Endothelial cell of umbilical vein (primary cell): Measurements from ENCODE around the gene IFT22. TPM values are rescaled to one million over a fixed set of nuclear protein-coding genes. Genes with fewer than 3 reads are reported as not detected.

ENCODE experiments used
- BruUV-seq: library from RNA; stranded (reverse); fragments of 400-500 nt; replicated peaks from 2 replicates; lab custom pipeline; 2021; lab: Mats Ljungman, UMichigan
- CTCF ChIA-PET: fragments of 300-600, 350-600 bp; sonication (Branson Sonifier 250); formaldehyde crosslinking; loops from one replicate; lab custom pipeline; 2021; ENCODE audit warnings: antibody characterized with exemption, inconsistent platforms; lab: Charles Lee
- POLR2A ChIA-PET: fragments of 300-600, 350-600 bp; sonication (Branson Sonifier 250); formaldehyde crosslinking; loops from one replicate; lab custom pipeline; 2021; ENCODE audit warnings: antibody characterized with exemption, inconsistent platforms; lab: Charles Lee
- DNase-seq: peaks from one replicate; pipeline ENCODE4 v3.0.0-alpha.2; 2011; ENCODE audit warnings: low read depth, low spot score
- FAIRE-seq: peaks from 2 replicates; lab custom pipeline; 2011; peaks lifted over from hg19 to GRCh38; lab: Jason Lieb, UNC
- H2AFZ ChIP-seq: 2 replicates; pipeline ENCODE4 v1.6.0; 2012; ENCODE audit warnings: low read depth, low read length, control low read depth, inconsistent platforms
- H3K27ac ChIP-seq: 2 replicates; pipeline ENCODE4 v1.5.1; 2011; ENCODE audit warnings: low read depth, mild to moderate bottlenecking, control low read depth, low read length, moderate library complexity; ENCODE audit not compliant: insufficient read depth
- H3K27me3 ChIP-seq, 2 experiments: 2 replicates each; pipeline versions ENCODE4 v1.6.0 to v1.6.1; 2011; ENCODE audit warnings: low read length in 2 of 2, mixed read lengths in 1 of 2; ENCODE audit not compliant: control insufficient read depth in 2 of 2, insufficient read depth in 2 of 2
- H3K36me3 ChIP-seq, 2 experiments: 2 replicates in 1 of 2; 3 replicates in 1 of 2; pipeline ENCODE4 v1.5.1; 2011; ENCODE audit warnings: low read length in 2 of 2, mild to moderate bottlenecking in 1 of 2, moderate library complexity in 1 of 2; ENCODE audit not compliant: control insufficient read depth in 2 of 2, insufficient read depth in 2 of 2; ENCODE audit errors: extremely low read depth in 1 of 2
- H3K4me1 ChIP-seq: 3 replicates; pipeline ENCODE4 v1.5.1; 2011; ENCODE audit warnings: mild to moderate bottlenecking, low read length; ENCODE audit not compliant: control insufficient read depth, insufficient read depth; ENCODE audit errors: extremely low read depth
- H3K4me2 ChIP-seq: 2 replicates; pipeline ENCODE4 v1.6.1; 2011; ENCODE audit warnings: low read length, control low read depth, mixed read lengths; ENCODE audit not compliant: insufficient read depth
- H3K4me3 ChIP-seq, 3 experiments: fragments of 200-600 bp in 1 of 3; sonication (generic), shearing (Covaris generic) in 1 of 3; replicated peaks in 1 of 3; 2 replicates each; pipeline ENCODE4 v1.5.1; 2011 to 2016; ENCODE audit warnings: control low read depth in 3 of 3, low read length in 3 of 3, mild to moderate bottlenecking in 2 of 3, inconsistent platforms in 1 of 3, low read depth in 1 of 3, moderate library complexity in 1 of 3; ENCODE audit not compliant: insufficient read depth in 1 of 3
- H3K79me2 ChIP-seq: 2 replicates; pipeline ENCODE4 v1.6.0; 2012; ENCODE audit warnings: low read length, inconsistent platforms; ENCODE audit not compliant: control insufficient read depth, insufficient read depth
- H3K9ac ChIP-seq: replicated peaks from 2 replicates; pipeline ENCODE3; 2011; ENCODE audit warnings: low read length, control low read depth; ENCODE audit not compliant: insufficient read depth; ENCODE audit errors: extremely low read depth
- H3K9me1 ChIP-seq: replicated peaks from 3 replicates; pipeline ENCODE4 v1.6.0; 2011; ENCODE audit warnings: mild to moderate bottlenecking, low read length; ENCODE audit not compliant: control insufficient read depth, insufficient read depth; ENCODE audit errors: extremely low read depth
- H3K9me3 ChIP-seq: replicated peaks from 2 replicates; pipeline ENCODE4 v1.5.1; 2012; ENCODE audit warnings: low read length, inconsistent platforms; ENCODE audit not compliant: control insufficient read depth, insufficient read depth
- H4K20me1 ChIP-seq: replicated peaks from 2 replicates; pipeline ENCODE3; 2011; ENCODE audit warnings: mild to moderate bottlenecking, low read length; ENCODE audit not compliant: control insufficient read depth, insufficient read depth; ENCODE audit errors: extremely low read depth
- EZH2 ChIP-seq: IDR thresholded peaks from 2 replicates; pipeline ENCODE4 v1.6.1; 2012; ENCODE audit warnings: borderline replicate concordance, low read depth, mild to moderate bottlenecking, moderate library complexity, low read length, inconsistent platforms; ENCODE audit not compliant: severe bottlenecking
- JUN ChIP-seq: IDR thresholded peaks from 2 replicates; pipeline ENCODE4 v1.6.1; 2011; ENCODE audit warnings: borderline replicate concordance, low read depth; ENCODE audit not compliant: insufficient read length, insufficient read depth
- MYC ChIP-seq: IDR thresholded peaks from one replicate; pipeline ENCODE4 v1.6.1; 2011; ENCODE audit warnings: mild to moderate bottlenecking, low read depth, low read length
- POLR2AphosphoS5 ChIP-seq: IDR thresholded peaks from 2 replicates; pipeline ENCODE4 v1.6.1; 2012; ENCODE audit warnings: low read depth, mild to moderate bottlenecking, control low read depth, low read length, moderate library complexity; ENCODE audit not compliant: insufficient read depth
- dilution Hi-C: fragments of 300-500 bp; cut with MboI; formaldehyde crosslinking; loops from one replicate; pipeline ENCODE4 v1.15.0; 2019; ENCODE audit warnings: low sequenced_read_pairs; ENCODE audit not compliant: extremely low pct_ligation_motif_present
- intact Hi-C: fragments of 100-400 bp; cut with micrococcal nuclease; formaldehyde crosslinking; loops from one replicate; pipeline ENCODE4 v1.10.0; 2022
- polyA plus RNA-seq, 4 experiments: library from polyadenylated mRNA; depleted of rRNA in 3 of 4; stranded (reverse) in 3 of 4; unstranded in 1 of 4; fragments of >200 nt; gene quantifications; 2 replicates each; pipeline versions ENCODE4 v1.2.1 to v1.2.3, GENCODE V29; 2011 to 2012; ENCODE audit warnings: missing spikeins in 1 of 4
- total RNA-seq: library from RNA; stranded (reverse); gene quantifications from 2 replicates; pipeline ENCODE4 v1.2.3, GENCODE V29; 2021
- TF ChIP-seq, protein P1 (sequence below): IDR thresholded peaks from 2 replicates; pipeline ENCODE4 v1.6.1; 2011; ENCODE audit not compliant: insufficient read depth, insufficient read length

Gene IFT22
- total and polyA plus RNA-seq, 2 donors (not counting 3 experiments of a cell fraction or from before 2014, with no cell fraction given) = 26.3 to 28.7 TPM

DNA sequence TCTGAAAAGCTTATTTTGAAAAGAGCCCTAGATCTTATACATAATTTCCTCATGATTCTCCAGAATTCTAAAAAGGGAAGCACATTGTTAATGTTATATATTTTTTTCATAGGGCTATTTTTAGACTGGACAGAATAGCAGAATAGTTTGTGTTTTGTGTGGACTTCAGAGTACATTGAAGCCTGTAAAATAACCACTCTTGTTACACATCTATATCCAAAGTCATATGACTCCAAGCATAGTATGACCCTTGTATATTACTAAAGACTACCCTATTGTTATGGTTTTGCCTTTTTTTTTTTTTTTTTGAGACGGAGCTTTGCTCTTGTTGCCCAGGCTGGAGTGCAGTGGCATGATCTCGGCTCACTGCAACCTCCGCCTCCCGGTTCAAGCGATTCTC is 50.6 kb downstream of the IFT22 start:
- Histone ChIP-seq H3K4me2 (no peak overlapping the region), H3K79me2 (no peaks in the 10 kb centered on the region), H2AFZ (no peak overlapping the region), H3K9me1 (no peaks in the 10 kb centered on the region), H3K27ac (no peak overlapping the region), H3K27me3 (no peaks in the 10 kb centered on the region), H3K36me3 (no peaks in the 10 kb centered on the region), H3K4me3 (no peak overlapping the region), H3K9me3 (no peaks in the 10 kb centered on the region), H3K4me1 (no peaks in the 10 kb centered on the region), H3K9ac (no peak overlapping the region), H4K20me1 (no peaks in the 10 kb centered on the region)
- intact Hi-C loops (no loop called here), dilution Hi-C loops (no loop called here)
- TF ChIP-seq EZH2 (no peak), MYC (no peak), JUN (no peak), POLR2AphosphoS5 (no peak)
- TF ChIP-seq, protein P1, sequence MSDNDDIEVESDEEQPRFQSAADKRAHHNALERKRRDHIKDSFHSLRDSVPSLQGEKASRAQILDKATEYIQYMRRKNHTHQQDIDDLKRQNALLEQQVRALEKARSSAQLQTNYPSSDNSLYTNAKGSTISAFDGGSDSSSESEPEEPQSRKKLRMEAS = no peak
- ChIA-PET POLR2A (interaction anchor here (0.6 kb wide), 1 partner anchor 18 kb away, joined by 3 read pairs; no protein-coding TSS in a partner anchor), CTCF (interaction anchor here (0.6 kb wide), 1 partner anchor 20 kb away, joined by 5 read pairs; no protein-coding TSS in a partner anchor)
- FAIRE-seq (no peak), DNase-seq (no peak)
- no TSS peak for BruUV-seq

DNA sequence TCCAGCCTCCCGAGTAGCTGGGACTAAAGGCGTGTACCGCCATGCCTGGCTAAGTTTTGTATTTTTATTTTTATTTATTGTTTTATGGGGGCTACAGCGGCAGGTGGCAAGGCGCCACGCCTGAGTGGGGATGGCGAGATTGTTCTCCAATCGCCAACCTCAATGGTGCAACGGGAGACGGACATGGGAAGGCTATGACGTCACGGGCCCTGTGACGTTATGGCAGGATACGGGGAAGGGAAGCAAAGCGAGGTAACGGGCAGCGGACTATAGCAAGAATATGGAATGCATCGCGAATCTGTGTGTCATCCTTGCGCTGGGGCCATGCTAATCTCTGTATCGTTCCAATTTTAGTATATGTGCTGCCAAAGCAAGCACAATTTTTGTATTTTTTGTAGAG is 51.9 kb downstream of the IFT22 start:
- no peaks in the 10 kb centered on the region for H3K9me1 ChIP-seq
- TF ChIP-seq, protein P1 = no peak
- no TSS peak for BruUV-seq
- no peaks in the 10 kb centered on the region for H3K9me3 ChIP-seq
- FAIRE-seq (no peak), DNase-seq (no peak)
- no peak overlapping the region for H3K4me2 ChIP-seq
- dilution Hi-C loops = no loop called here
- H3K27ac ChIP-seq = no peak overlapping the region
- ChIA-PET POLR2A (no interaction called here), CTCF (interaction anchor here (1.7 kb wide), 1 partner anchor 13 kb away, joined by 6 read pairs; no protein-coding TSS in a partner anchor)
- no peaks in the 10 kb centered on the region for H3K36me3 ChIP-seq
- H3K27me3 ChIP-seq = no peaks in the 10 kb centered on the region
- no peak overlapping the region for H3K4me3 ChIP-seq
- no peaks in the 10 kb centered on the region for H3K4me1 ChIP-seq
- no peak overlapping the region for H3K9ac ChIP-seq
- no peaks in the 10 kb centered on the region for H3K79me2 ChIP-seq
- intact Hi-C loops = no loop called here
- H4K20me1 ChIP-seq = no peaks in the 10 kb centered on the region
- no peak overlapping the region for H2AFZ ChIP-seq
